ENCODE results near the gene PIK3R6.

The PIK3R6 gene

GRCh38 chr17:8792646-8793045 is 74.8 kb downstream of the PIK3R6 start:
- DNase-seq: no peak

DNA sequence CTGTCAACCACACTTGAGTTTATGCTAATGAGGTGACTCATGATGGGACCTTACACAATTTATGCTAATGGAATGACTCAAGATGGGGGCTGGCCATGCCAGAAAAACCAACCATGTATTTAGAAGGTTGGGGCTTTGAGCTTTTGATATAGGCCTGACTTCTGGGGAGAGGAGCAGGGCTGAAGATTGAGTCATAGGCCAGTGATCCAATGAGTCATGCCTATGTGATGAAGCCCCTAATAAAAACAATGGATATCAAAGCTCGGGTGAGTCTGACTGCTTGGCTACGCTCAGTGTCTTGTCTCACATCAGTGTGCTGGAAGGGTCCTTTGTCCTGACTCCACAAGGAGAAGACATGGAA is 75.6 kb downstream of the PIK3R6 start:
- no peak for DNase-seq

DNA sequence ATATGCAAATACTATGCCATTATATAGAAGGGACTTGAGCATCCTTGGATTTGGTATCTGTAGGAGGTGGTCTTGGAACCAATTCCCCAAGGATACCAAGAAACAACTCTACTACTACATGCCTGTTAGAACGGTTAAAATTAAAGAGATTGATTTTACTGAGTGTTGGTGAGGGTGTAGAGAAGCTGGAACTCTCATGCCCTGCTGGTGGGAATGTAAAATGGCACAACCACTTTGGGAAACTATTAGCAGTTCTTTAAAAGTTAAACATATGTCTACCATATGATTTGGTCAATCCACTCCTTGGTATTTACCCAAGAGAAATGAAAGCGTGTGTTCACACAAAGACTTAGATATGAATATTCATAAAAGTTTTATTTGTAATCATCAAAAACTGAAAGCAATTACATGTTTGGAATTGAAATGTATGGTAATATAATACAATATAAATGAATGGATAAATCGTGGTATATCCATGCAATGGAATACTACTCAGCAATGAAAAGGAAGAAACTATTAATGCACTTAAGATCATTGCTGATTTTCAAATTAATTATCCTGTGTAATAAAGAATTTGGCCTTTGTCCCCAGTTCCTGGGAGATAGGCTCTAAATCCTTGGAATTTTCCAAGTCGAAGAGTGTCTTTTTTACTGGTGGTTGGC is 76.1 kb downstream of the PIK3R6 start:
- DNase-seq: no peak

DNA sequence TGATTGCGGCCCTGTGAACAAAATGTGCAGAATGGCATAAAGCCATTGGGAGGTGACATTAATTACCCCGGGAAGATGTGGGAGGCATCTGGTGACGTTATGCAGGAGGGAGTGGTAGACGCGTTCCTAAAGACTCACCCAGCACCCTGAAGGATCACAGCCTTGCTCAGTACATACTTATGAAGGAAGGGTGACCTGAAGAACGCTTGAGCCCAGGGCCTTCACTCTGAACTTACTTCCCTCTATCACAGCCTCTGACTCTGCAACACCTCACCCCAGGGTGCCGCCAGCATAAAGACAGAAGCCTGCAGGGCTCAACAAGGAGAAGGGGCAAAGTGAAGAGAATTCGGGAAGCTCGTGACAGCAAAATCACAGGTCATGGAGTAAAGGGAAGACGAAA is 77.7 kb downstream of the PIK3R6 start:
- no peak for DNase-seq

DNA sequence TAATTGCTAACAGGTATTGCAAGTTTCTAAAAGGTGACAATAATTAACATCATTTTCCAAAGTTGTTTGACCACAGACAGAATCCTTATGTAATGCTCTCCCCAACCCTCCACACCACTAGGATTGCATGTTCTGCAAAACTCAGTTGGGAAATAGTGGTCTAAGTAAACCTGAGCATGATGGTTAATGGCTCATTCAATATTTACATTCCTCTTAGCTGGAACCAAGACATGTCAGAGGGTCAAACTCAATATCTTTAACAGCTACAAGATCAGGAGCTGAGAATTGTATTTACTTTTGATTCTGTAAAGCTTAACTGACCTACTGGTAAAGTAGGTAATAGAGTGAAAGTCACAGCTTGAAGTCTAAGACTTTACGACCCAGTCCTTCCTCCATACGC is 78.5 kb downstream of the PIK3R6 start:
- DNase-seq: no peak

DNA sequence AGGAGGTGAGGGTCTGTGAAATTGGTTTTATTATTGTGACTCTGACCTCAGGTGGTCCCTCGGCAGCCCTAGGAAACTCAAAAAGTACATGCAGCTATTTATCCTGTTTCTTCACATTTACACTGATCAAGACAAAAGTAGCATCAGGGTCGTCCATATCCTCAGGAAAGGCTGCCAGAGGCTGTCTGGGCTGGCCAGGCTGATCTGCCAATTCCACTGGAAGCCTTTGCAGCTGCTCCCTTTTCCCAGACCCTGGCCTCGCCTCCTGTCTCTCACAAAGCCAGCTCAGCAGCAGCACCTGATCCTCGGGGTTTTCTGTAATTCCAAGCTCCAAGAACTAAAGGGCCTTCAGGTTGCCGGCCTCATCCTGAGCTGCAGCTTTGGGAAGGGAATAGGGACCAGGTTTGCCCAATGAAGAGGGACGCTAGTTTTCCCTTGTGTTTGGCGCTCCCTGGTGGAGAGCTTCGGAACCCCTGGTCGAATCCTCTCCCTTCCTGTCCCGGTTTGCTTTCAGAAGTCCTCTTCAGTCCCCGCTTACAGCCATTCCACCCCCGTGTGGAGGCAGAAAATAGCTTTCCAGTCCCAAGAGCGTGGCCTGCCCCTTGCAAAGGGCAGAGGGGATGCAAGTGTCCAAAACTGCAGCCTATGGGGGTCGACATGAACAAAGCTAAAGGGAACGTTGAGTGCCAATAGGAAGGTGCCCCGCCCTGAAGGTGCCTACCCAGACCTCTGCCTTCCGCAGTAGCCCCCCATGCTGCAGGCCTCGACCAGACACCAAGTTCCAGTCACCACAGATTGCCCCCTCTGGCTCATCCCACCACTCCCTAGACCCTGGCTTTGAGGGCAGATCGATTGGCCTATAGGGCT is 81.7 kb downstream of the PIK3R6 start:
- peak; percentile 7 for DNase-seq

DNA sequence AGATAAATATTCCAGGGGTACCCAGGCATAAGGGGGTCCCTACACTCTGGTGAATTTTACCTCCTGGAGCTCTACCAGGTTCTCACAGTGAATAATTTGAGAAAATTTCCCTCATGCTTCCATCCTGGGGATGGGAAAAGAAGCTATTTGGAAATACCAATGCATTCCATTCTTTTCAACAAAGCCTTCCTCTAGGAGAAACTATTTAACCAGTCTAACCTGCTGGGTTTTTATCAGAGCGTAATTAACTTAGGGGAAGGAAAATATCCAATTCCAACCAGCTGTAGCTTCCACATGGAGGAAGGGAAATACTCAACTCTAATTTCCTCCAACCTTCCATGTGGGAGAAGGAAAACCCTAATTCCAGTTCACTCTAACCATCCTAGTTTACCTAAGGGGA is 85.3 kb downstream of the PIK3R6 start:
- DNase-seq: no peak

GRCh38 chr17:8781776-8782175 is 85.7 kb downstream of the PIK3R6 start:
- DNase-seq: no peak

DNA sequence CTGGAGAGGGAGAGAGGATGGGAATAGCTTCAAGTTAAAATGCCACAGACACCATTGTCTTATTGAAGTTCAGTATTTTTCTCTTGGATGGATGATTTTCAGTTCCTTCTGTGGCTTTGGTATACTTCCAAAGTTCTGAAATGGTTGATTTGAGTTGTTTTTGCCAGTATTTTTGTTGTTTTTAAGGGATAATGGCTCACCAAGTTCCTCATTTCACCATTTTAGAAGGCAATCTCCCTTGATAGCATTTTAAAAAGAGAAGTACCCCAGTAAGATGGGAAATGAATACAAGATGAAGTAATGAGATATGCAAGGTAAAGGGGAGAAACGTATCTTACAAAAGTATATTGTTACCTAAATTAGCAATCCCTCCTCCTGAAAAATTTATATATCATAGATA is 90.6 kb downstream of the PIK3R6 start:
- no peak for DNase-seq

DNA sequence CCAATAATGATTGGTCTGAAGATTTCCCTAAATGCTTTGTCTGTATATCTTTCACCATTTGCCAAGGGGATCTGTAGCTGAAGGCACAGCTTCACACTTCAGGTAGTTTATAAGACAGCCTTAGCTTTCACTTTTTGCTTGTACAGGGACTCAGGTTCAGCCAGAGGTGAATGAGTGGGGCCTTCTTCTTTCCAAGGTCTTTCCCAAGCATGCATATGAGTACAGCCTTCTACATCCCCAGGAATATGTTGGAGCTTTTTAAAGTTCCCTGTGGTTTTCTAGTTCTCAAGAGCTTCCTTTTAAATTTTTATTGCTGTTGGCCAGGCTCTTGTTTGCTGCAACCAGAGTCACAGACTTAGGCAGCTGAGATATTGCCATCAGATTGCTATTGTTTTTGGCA is 91.2 kb downstream of the PIK3R6 start:
- DNase-seq: no peak

DNA sequence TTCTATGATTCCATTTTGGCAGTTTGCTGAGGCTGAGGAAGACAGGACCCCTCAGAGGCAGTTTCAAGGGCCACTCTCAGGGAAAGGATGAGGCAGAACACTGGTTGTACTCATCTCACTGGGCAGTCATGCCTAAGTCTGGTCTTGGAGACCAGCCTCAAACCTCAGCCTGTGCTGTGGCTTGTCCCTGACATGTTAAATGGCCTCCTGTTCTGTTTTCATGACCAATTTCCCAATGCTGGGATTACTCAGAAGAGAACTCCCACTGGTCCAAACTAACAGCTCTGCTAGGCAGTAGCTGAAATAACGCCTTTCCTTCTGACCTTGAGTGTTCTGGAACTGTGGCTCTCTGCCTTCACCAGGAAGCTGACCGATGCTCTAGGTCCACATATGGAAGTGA is 100.7 kb downstream of the PIK3R6 start:
- no peak for DNase-seq

GRCh38 chr17:8762012-8762411 is 105.5 kb downstream of the PIK3R6 start:
- DNase-seq: no peak

- DNase-seq: no peak
Observed at GRCh38 chr17:8758137-8758596, 109.3 kb downstream of the PIK3R6 start, which contains the start of gene SPDYE4. SPDYE4 (minus strand) TSS chr17:8758546; CDS start chr17:8758382, 164 bp downstream.

- no peak for DNase-seq
Observed at GRCh38 chr17:8757189-8757588, 110.3 kb downstream of the PIK3R6 start.

- DNase-seq: no peak
Observed at GRCh38 chr17:8755590-8756255, 111.8 kb downstream of the PIK3R6 start.

DNA sequence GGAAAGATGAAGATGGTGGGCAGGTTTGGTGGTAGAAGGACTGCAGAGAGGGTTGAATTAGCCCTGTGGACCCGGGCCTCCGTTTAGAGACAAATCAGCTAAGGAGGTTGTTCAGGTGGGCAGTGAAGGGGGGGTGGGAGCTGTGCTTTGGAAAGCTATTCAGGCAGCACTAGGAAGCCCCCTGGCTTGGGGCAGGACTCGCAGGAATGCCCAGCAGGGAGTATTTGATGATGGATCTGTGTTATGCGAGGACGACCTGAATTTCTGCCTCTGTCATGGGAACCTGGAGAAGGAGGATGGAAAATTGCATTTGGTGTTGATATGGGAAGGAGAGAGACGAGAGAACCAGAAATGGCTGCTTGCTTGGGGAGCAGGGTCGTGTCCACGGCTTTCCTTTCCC is 112.6 kb downstream of the PIK3R6 start:
- no peak for DNase-seq

DNA sequence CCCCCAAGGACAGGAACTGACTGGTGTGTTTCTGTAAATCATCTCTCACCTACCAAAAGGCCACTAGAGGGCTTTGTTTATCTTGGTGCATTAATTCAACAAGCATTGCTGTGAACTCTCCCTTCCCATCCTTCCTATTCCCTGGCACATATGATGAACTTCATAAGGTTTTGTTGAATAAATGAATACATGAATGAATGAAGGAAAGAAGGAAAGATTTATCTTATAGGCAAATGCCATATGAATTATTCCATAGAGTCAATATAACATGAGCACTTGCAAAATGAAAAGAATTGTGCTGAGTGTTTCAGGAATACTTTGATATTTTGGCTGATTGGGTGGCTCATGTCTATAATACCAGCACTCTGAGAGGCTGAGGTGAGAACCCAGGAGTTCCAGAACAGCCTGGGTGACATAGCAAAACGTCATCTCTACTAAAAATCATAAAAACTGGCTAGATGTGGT is 113.5 kb downstream of the PIK3R6 start:
- no peak for DNase-seq

DNA sequence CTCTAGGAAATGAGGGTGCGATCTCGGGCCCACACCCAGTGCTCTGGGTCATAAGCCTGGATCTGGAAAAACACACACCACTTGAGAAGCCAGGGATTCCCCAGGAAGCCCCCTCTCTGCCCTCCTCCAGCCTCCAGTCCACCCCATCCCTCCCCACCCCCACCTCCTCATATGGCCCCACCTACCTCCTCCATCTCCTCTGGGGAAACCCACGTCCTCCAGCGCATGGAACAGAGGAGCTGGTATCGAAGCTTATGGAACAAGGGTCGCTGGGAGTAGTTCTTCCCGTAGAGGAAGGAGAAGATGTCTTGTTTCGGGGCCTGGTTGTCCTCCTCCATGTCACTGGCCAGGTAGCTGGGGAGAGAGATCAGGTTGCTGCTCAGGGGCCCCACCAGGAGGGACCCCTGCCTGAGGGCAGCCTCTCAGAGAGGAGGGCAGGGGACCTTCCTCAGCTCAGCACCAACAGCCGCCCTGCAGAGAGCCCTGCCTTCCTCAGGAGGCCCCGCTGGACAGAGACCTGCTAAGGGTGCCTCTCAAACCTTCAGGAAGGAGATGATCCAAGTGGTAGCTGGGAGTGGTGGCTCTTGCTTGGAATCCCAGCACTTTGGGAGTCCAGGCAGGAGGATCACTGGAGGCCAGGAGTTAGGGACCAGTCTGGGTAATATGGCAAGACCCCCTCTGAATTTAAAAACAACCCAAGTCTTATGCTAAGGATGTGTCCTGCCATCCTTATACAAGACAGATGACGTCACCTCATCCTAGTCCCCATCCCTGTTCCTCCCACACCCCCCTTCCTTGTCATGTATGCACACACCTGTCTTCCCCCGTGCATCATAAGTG is 114.1 kb downstream of the PIK3R6 start:
- DNase-seq: no peak
